Small intestine (tissue), 7 donors: ENCODE results near the gene TRAF5. TPM values are rescaled to one million over a fixed set of nuclear protein-coding genes. Genes with fewer than 3 reads are reported as not detected.
A peak's percentile ranks its signal among the peaks of the same experiment; 100 is the strongest.

Source experiments
- DNase-seq, 2 donors: peaks; one replicate each; pipeline versions ENCODE4 v3.0.0 to v3.0.0-alpha.2; 2013
- FAIRE-seq: peaks from 2 replicates; lab custom pipeline; 2012; peaks lifted over from hg19 to GRCh38; lab: Jason Lieb, UNC
- H3K27ac ChIP-seq, 3 donors: one replicate each; pipeline ENCODE4 v1.5.1; 2013; ENCODE audit warnings: low read length in 2 of 3, mild to moderate bottlenecking in 2 of 3, control low read depth in 1 of 3, inconsistent platforms in 1 of 3, low read depth in 1 of 3, moderate library complexity in 1 of 3
- H3K27me3 ChIP-seq, 3 donors: one replicate each; pipeline ENCODE4 v1.6.1; 2013; ENCODE audit warnings: low read length in 3 of 3, inconsistent platforms in 1 of 3; ENCODE audit not compliant: control insufficient read depth in 3 of 3, insufficient read depth in 3 of 3
- H3K36me3 ChIP-seq, 3 donors: one replicate each; pipeline ENCODE4 v1.6.1; 2013; ENCODE audit warnings: low read length in 3 of 3, inconsistent platforms in 1 of 3, low read depth in 1 of 3, mild to moderate bottlenecking in 1 of 3, moderate library complexity in 1 of 3; ENCODE audit not compliant: control insufficient read depth in 3 of 3, insufficient read depth in 2 of 3
- H3K4me1 ChIP-seq, 3 donors: one replicate each; pipeline ENCODE4 v1.6.1; 2013; ENCODE audit warnings: low read length in 2 of 3, inconsistent platforms in 1 of 3, low read depth in 1 of 3, mild to moderate bottlenecking in 1 of 3, moderate library complexity in 1 of 3; ENCODE audit not compliant: control insufficient read depth in 3 of 3, insufficient read depth in 2 of 3
- H3K4me3 ChIP-seq, 3 donors: one replicate each; pipeline ENCODE4 v1.5.1; 2013; ENCODE audit warnings: low read length in 3 of 3, control low read depth in 1 of 3, inconsistent platforms in 1 of 3, low read depth in 1 of 3, mild to moderate bottlenecking in 1 of 3, moderate library complexity in 1 of 3
- H3K9me3 ChIP-seq, 2 donors: one replicate each; pipeline ENCODE4 v1.6.1; 2013; ENCODE audit warnings: low read depth in 1 of 2, low read length in 1 of 2; ENCODE audit not compliant: control insufficient read depth in 2 of 2, insufficient read depth in 1 of 2
- WGBS, 3 donors: extraction: QIAGEN DNeasy Blood & Tissue Kit; methylation state at CpG; one replicate each; pipeline ENCODE4 v1.1.7; 2013; 5-methylcytosine and 5-hydroxymethylcytosine counted together
- polyA plus RNA-seq, 4 donors: library from polyadenylated mRNA; stranded (reverse) in 3 of 4; unstranded in 1 of 4; fragments of 200-250 nt in 3 of 4; fragments of 120-200 nt in 1 of 4; gene quantifications; one replicate each; pipeline versions ENCODE4 v1.2.1 to v1.2.3, GENCODE V29; 2013
- donor health status: healthy with polysubstance abuse.
- donor health status: control.
- donor health status: control.
- donor health status: Bipolar disorder and iron deficiency.
- donor health status: healthy.

Gene TRAF5
- polyA plus RNA-seq, 4 donors, result 0.67 to 11.9 (median 3.7) TPM

DNA sequence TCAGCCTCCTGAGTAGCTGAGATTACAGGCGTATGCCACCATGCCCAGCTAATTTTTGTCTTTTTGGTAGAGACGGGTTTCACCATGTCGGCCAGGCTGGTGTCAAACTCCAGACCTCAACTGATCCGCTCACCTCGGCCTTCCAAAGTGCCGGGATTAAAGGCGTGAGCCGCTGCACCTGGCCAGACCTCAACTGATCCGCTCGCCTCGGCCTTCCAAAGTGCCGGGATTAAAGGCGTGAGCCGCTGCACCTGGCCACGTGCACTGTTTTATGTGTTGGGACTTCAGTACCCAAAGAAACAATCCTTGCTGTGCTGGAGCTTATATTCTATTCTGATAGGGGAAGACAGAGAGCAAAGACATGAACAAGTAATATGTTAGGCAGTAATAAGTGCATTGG, 10.1 kb downstream of the TRAF5 start:
- Histone ChIP-seq H3K27me3 (no peaks in the 10 kb centered on the region), H3K4me1 (peaks cover 5 to 24% (median 20%) of the 10 kb centered on the region in 3 donors), H3K4me3 (no peak overlapping the region), H3K9me3 (no peaks in the 10 kb centered on the region), H3K27ac (no peak overlapping the region), H3K36me3 (peaks cover 0 to 2% (median 0%) of the 10 kb centered on the region in 3 donors)
- FAIRE-seq, result no peak
- no peak for DNase-seq
- 44 to 83% (median 59%) methylated on average over 15 of the region's 15 CpGs for WGBS, 3 donors

DNA sequence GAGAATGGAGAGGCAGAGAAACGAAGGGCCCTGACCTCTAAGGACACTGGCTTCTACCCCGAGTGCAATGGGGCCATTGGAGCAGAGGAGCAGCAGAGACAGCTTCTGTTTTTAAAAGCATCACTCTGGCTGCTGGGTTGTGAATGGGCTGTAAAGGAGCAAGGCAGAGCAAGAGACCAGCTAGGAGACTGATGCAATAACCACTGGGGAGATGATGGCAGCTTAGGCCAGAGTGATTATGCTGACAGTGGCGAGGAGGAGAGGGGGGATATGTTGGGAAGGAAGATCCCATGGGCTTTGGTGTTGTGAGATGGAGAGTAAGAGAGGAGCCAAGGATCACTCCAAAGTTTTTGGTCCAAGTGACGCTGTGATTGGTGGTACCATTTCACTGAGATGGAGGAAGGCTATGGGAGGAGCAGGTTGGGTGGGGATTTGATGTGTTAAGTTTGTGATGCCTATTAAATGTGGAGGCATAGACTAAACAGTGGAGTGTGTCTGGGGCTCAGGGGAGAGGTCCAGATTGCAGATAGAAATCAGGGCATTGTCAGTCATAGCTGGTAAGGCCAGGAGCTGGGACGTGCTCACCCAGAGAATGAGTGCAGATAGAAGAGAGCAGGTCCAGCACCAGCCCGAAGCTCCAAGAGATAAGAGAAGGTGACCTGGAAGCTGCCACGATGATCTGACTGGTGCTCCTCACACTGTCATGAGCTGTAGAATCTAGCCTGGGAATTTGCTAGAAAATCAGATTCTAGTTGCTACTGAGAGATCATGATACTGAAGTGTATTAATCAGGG, 11.0 kb downstream of the TRAF5 start:
- peaks cover 0 to 2% (median 0%) of the 10 kb centered on the region in 3 donors for H3K36me3 ChIP-seq
- 53 to 80% (median 62%) methylated on average over 7 of the region's 7 CpGs for WGBS, 3 donors
- H3K4me1 ChIP-seq, result peaks cover 5 to 16% (median 12%) of the 10 kb centered on the region in 3 donors
- no peak overlapping the region for H3K27ac ChIP-seq
- H3K4me3 ChIP-seq, result no peak overlapping the region
- H3K27me3 ChIP-seq, result no peaks in the 10 kb centered on the region
- H3K9me3 ChIP-seq, result no peaks in the 10 kb centered on the region
- DNase-seq (no peak), FAIRE-seq (no peak)

DNA sequence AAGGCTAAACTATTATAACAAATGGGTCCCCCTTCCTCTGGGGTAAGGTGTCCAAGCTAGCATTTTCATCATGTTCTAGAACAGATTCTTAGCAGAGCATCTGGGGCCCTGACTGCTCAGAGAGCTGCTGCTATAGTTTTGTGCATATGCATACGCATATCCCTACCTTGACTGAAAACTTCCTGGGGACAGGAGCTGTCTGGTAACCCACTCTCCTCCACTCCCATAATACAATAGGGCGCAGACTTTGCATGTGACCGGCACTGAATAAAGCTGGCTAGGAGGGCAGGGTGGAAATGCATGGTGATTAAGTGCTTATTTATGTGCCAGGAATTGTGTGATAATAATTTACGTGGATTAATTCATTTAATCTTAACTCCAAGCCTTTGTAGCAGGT, 11.6 kb downstream of the TRAF5 start:
- FAIRE-seq (no peak), DNase-seq (no peak)
- H3K4me1 ChIP-seq, result peaks cover 5 to 16% (median 12%) of the 10 kb centered on the region in 3 donors
- H3K27me3 ChIP-seq, result no peaks in the 10 kb centered on the region
- H3K9me3 ChIP-seq, result no peaks in the 10 kb centered on the region
- no peak overlapping the region for H3K27ac ChIP-seq
- H3K4me3 ChIP-seq, result no peak overlapping the region
- H3K36me3 ChIP-seq, result peaks cover 0 to 2% (median 0%) of the 10 kb centered on the region in 3 donors
- WGBS, 3 donors, result 74 to 94% (median 86%) methylated on average over 4 of the region's 4 CpGs

DNA sequence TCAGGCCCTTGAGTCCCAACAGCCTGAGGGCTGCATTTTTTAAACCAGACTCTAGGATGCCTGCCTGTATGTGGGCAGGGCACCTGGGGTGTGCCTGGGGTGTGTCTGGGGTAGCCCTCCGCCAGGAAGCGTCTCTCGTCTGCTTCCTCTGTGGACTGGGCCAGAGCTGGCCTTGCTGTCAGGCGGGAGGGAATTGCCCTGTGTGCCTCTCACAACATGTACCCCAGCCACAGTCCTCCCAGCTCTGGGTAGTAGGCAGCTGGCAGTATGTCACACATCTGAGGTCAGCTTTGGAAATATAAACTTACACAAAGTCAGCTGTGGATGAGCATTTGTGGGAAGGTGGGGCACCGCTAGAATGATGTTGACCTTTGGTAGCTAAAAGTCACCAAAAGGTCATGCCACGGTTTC, 13.0 kb downstream of the TRAF5 start:
- Histone ChIP-seq H3K27ac (no peak overlapping the region), H3K9me3 (no peaks in the 10 kb centered on the region), H3K27me3 (no peaks in the 10 kb centered on the region), H3K4me1 (peaks cover 5 to 19% (median 11%) of the 10 kb centered on the region in 3 donors), H3K36me3 (peaks cover 0 to 2% (median 0%) of the 10 kb centered on the region in 3 donors), H3K4me3 (no peak overlapping the region)
- DNase-seq (no peak), FAIRE-seq (no peak)
- 51 to 68% (median 58%) methylated on average over 6 of the region's 6 CpGs for whole genome bisulfite sequencing, 3 donors

GRCh38 chr1:211340622-211341507, 14.2 kb downstream of the TRAF5 start:
- no peak for FAIRE-seq
- peak in 1 of 2 donors; percentile 81 for DNase-seq
- peaks cover 0 to 5% (median 0%) of the 10 kb centered on the region in 3 donors for H3K36me3 ChIP-seq
- H3K27ac ChIP-seq, result peak overlapping the region in 1 of 3 donors; percentile 42
- peaks cover 3 to 12% (median 5%) of the 10 kb centered on the region in 3 donors for H3K4me1 ChIP-seq
- WGBS, 3 donors, result 70 to 87% (median 82%) methylated on average over 10 of the region's 10 CpGs
- H3K27me3 ChIP-seq, result no peaks in the 10 kb centered on the region
- no peaks in the 10 kb centered on the region for H3K9me3 ChIP-seq
- H3K4me3 ChIP-seq, result no peak overlapping the region

- H3K4me1 ChIP-seq, result peaks cover 4 to 6% (median 5%) of the 10 kb centered on the region in 3 donors
- no peak for FAIRE-seq
Measured at GRCh38 chr1:211341999-211342398, 15.4 kb downstream of the TRAF5 start.

GRCh38 chr1:211343607-211344006, 17.0 kb downstream of the TRAF5 start:
- DNase-seq, result peak in 1 of 2 donors; percentile 35
- peak overlapping the region in 1 of 3 donors; percentile 5 for H3K27ac ChIP-seq

More at GRCh38 chr1:211341999-211342398, 15.4 kb downstream of the TRAF5 start:
- H3K36me3 ChIP-seq, result peaks cover 0 to 5% (median 0%) of the 10 kb centered on the region in 3 donors
- H3K9me3 ChIP-seq, result no peaks in the 10 kb centered on the region
- WGBS, 3 donors, result 93 to 97% (median 97%) methylated on average over 1 of the region's 1 CpG
- H3K4me3 ChIP-seq, result no peak overlapping the region
- H3K27me3 ChIP-seq, result no peaks in the 10 kb centered on the region
- no peak overlapping the region for H3K27ac ChIP-seq
- no peak for DNase-seq

DNA sequence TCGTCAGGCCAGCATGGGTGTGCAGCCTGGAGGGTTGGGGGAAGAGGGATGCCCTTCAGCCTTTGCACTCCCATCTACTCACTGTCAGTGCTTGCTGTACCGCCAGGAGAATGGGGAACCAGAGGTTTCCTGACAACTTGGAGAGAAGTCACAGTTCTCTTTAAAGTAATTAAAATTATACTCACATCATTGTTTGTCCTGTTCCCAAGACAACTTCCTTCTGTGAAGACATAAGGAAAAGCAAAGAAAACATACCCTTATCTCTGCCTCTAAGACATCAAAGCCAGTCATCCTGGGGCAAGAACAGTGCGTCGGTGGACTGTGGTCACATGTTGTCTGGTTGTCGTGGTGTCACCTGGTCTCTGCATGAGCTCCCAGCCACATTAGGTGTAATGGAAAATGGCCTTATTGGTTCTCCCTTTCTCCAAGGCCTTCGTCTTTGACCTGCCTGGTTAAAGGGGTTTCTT, 17.6 kb downstream of the TRAF5 start:
- Histone ChIP-seq H3K36me3 (peaks cover 0 to 3% (median 0%) of the 10 kb centered on the region in 3 donors), H3K27ac (peak overlapping the region in 1 of 3 donors; percentile 5), H3K4me3 (no peak overlapping the region), H3K27me3 (no peaks in the 10 kb centered on the region), H3K4me1 (peaks cover 2 to 6% (median 5%) of the 10 kb centered on the region in 3 donors), H3K9me3 (no peaks in the 10 kb centered on the region)
- FAIRE-seq (no peak), DNase-seq (peak; percentile 42 to 71)
- 16 to 55% (median 41%) methylated on average over 6 of the region's 6 CpGs for WGBS, 3 donors

More at GRCh38 chr1:211343607-211344006, 17.0 kb downstream of the TRAF5 start:
- H3K9me3 ChIP-seq, result no peaks in the 10 kb centered on the region
- no peak for FAIRE-seq
- WGBS, 3 donors, result 71 to 84% (median 76%) methylated on average over 4 of the region's 4 CpGs
- H3K27me3 ChIP-seq, result no peaks in the 10 kb centered on the region
- H3K36me3 ChIP-seq, result peaks cover 0 to 3% (median 0%) of the 10 kb centered on the region in 3 donors
- H3K4me3 ChIP-seq, result no peak overlapping the region
- H3K4me1 ChIP-seq, result peaks cover 2 to 6% (median 5%) of the 10 kb centered on the region in 3 donors
